Activated T-cell treated with anti-CD3 and anti-CD28 coated beads for 1 hour (primary cell): ENCODE measurements around the gene EBLN2.

Experiments used
- DNase-seq: peaks from one replicate; pipeline ENCODE4 v3.0.0-alpha.2; 2020; ENCODE audit warnings: low read depth

EBLN2 gene

DNA sequence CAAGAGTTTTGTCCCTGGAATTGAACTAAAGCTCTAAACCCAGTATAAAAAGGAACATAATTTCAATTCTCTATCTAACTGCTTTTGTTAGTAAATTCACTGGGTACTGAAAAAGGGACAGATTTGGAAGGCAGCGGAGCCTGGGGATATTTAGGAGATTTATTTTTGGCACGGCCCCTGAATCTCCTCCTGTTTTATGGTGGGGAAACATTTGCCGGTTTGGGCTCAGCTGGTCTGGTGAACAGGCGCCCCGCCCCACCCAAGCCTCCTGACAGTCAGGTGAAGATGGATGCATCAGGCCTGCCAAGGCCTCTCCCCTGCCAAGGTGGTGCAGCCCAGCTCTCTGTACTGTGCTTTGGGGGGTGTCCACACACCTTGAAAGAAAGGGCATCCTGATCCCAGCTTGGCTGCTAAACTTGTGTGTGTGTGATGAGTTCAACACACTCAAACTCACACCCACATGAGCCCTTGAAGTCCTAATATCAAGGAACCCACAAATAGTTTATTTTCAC lies 46.3 kb downstream of the EBLN2 start:
- no peak for DNase-seq

DNA sequence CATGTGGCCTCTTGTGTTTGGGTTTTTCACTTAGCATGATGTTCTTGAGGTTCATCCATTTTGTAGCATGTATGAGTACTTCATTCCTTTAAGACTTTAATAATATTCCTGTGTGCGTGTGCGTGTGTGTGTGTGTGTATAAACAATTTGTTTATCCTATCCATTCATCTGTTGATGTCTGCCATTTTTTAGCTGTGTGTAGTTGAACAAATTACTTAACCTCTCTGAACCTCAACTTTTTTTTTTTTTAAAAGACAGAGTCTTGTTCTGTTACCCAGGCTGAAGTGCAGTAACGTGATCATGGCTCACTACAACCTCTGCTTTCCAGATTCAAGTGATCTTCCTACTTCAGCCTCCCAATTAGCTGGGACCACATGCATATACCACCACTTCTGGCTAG lies 47.3 kb downstream of the EBLN2 start:
- DNase-seq, result no peak

GRCh38 chr3:73110530-73110929 lies 49.1 kb downstream of the EBLN2 start:
- DNase-seq, result no peak
